Measurements from ENCODE around the gene RBM20. TPM values are rescaled to one million over a fixed set of nuclear protein-coding genes. Genes with fewer than 3 reads are reported as not detected.
A peak's percentile ranks its signal among the peaks of the same experiment; 100 is the strongest.

The RBM20 gene
- total and polyA plus RNA-seq, 2 donors from 2014 or later: 0.88 to 2.1 TPM

GRCh38 chr10:110843796-110844616, 199.9 kb downstream of the RBM20 start:
- no peaks in the 10 kb centered on the region for H3K36me3 ChIP-seq (ENCODE audit: control insufficient read depth in 2 of 3, insufficient read depth in 3 of 3, low read length in 3 of 3)
- no peaks in the 10 kb centered on the region for H3K27me3 ChIP-seq (ENCODE audit: control insufficient read depth, insufficient read depth, low read length)
- FAIRE-seq: no peak
- DNase-seq: no peak
- intact Hi-C loops (cut with DNase I): no loop called here
- no peak overlapping the region for H3K9ac ChIP-seq (ENCODE audit: low read length in 3 of 3)
- H3K4me1 ChIP-seq (ENCODE audit: control insufficient read depth in 2 of 3, insufficient read depth in 2 of 3, low read depth in 1 of 3, low read length in 3 of 3): peaks cover 2 to 19% (median 13%) of the 10 kb centered on the region in 3 donors
- no peak for TF ChIP-seq CTCF (IDR thresholded peaks at IDR 0.05; ENCODE audit: borderline replicate concordance, extremely low read depth, insufficient read depth)
- H3K27ac ChIP-seq (ENCODE audit: low read depth in 2 of 2, low read length in 2 of 2): no peak overlapping the region
- no peaks in the 10 kb centered on the region for H3K9me3 ChIP-seq (ENCODE audit: control insufficient read depth in 2 of 3, insufficient read depth in 1 of 3, low read length in 3 of 3)
- H3K4me3 ChIP-seq (ENCODE audit: low read length in 3 of 3): no peak overlapping the region

- Histone ChIP-seq H3K9ac (ENCODE audit: low read length in 3 of 3) (no peak overlapping the region), H3K4me3 (ENCODE audit: low read length in 3 of 3) (no peak overlapping the region), H3K9me3 (ENCODE audit: control insufficient read depth in 2 of 3, insufficient read depth in 1 of 3, low read length in 3 of 3) (no peaks in the 10 kb centered on the region), H3K4me1 (ENCODE audit: control insufficient read depth in 2 of 3, insufficient read depth in 2 of 3, low read depth in 1 of 3, low read length in 3 of 3) (peaks cover 0 to 19% (median 13%) of the 10 kb centered on the region in 3 donors), H3K36me3 (ENCODE audit: control insufficient read depth in 2 of 3, insufficient read depth in 3 of 3, low read length in 3 of 3) (no peaks in the 10 kb centered on the region), H3K27ac (ENCODE audit: low read depth in 2 of 2, low read length in 2 of 2) (no peak overlapping the region), H3K27me3 (ENCODE audit: control insufficient read depth, insufficient read depth, low read length) (no peaks in the 10 kb centered on the region)
- DNase-seq: no peak
- FAIRE-seq: no peak
- intact Hi-C loops (cut with DNase I): no loop called here
- TF ChIP-seq CTCF (IDR thresholded peaks at IDR 0.05; ENCODE audit: borderline replicate concordance, extremely low read depth, insufficient read depth): no peak
Measured at GRCh38 chr10:110844617-110844881, 200.4 kb downstream of the RBM20 start.

- Histone ChIP-seq H3K27ac (ENCODE audit: low read depth in 2 of 2, low read length in 2 of 2) (peak overlapping the region; percentile 4 to 52), H3K4me1 (ENCODE audit: control insufficient read depth in 2 of 3, insufficient read depth in 2 of 3, low read depth in 1 of 3, low read length in 3 of 3) (peaks cover 0 to 19% (median 13%) of the 10 kb centered on the region in 3 donors), H3K36me3 (ENCODE audit: control insufficient read depth in 2 of 3, insufficient read depth in 3 of 3, low read length in 3 of 3) (no peaks in the 10 kb centered on the region), H3K4me3 (ENCODE audit: low read length in 3 of 3) (no peak overlapping the region), H3K27me3 (ENCODE audit: control insufficient read depth, insufficient read depth, low read length) (no peaks in the 10 kb centered on the region), H3K9ac (ENCODE audit: low read length in 3 of 3) (no peak overlapping the region), H3K9me3 (ENCODE audit: control insufficient read depth in 2 of 3, insufficient read depth in 1 of 3, low read length in 3 of 3) (no peaks in the 10 kb centered on the region)
- TF ChIP-seq CTCF (IDR thresholded peaks at IDR 0.05; ENCODE audit: borderline replicate concordance, extremely low read depth, insufficient read depth): no peak
- intact Hi-C loops (cut with DNase I): no loop called here
- DNase-seq: no peak
- no peak for FAIRE-seq
Measured at GRCh38 chr10:110845192-110845755, 201.1 kb downstream of the RBM20 start.
